Purkinje cell (primary cell): ENCODE results near the gene RAP2B. TPM values are rescaled to one million over a fixed set of nuclear protein-coding genes. Genes with fewer than 3 reads are reported as not detected.

Experiments
- polyA plus RNA-seq: library from polyadenylated mRNA; unstranded; fragments of >200 nt; fragmentation: Nextera tagmentation; gene quantifications from 2 replicates; pipeline ENCODE4 v1.2.1, GENCODE V29; 2014

The RAP2B gene
- polyA plus RNA-seq = 1.5 and 3.3 TPM in 2 replicates

DNA sequence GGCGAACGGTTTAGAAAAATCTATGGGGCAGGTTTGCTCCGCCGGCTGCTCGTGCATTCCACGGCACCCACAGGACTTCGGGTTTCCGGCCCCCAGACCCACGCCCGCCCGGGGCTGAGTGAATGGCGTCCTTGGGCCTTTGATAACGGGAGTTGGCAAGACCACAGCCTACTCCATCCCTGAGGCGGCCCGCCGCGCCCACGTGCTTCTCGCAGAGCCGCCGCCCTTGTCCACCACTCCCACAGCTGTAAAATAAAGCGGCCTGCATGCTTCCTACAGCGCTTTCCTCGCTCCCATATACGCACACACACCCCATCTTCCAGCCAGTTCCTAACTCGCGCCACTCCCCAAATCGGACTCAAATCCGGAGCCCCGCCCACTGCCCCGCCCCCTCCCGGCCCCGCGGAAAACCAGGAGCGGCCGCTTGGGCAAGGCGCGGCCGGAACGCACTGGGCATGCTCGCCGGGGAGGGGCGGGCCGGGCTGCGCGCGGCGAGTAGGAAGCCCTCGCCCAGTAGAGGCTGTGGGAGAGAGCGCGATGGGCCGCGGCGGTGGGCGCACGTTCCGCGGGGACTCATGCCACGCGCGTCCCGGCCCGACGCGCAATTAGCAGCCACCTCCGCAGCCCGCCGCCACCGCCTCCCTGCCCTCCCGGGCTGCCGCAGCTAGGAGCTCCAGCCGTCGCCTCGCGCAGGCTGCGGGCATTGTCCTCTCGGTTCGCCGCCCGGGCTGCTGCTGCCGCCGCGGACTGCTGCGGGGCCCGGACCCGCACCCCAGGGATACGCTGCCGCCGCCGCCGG lies at the start of gene RAP2B:
Gene RAP2B (plus strand): TSS at position 513 of the 799 bp plus-strand sequence. CDS start 468 bp downstream, outside the sequence.

